Suppressor macrophage (primary cell): ENCODE results near the gene RABL6.

Source experiments
- DNase-seq, 4 experiments: peaks; one replicate each; pipeline ENCODE4 v3.0.0-alpha.2; 2020 to 2022

Gene RABL6

DNA sequence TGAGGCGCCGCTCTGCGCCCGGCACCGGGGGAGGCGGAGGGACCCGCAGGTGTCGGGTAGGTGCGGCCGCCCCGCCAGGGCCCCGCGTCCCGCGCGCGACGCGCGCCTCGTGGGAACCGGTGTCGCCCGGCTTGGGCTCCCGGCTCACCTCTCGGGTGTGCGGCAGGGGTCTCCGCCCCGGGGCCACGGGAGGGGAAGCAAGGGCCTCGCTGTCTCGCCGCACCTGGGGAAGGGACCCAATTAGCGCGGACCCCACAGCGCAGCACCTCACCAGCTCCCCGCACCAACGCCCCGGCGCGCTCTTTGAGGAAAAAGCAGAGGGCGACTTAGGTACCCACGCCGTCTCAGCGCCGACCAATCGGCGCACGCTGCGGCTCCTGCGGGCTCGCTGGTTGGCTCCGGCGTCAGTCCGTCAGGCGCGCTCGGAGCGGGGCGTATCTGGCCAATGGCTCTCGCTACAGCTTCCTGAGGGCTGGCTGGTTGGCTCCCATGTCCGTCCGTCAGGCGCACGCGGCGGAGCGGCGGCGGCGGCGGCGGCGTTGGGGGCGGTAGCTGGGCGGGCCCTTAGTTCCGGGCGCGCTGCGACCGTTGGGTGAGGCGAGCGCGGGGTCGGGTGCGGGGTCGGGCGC lies 78.3 kb downstream of the RABL6 start, which contains the start of gene TRAF2:
TSS of gene TRAF2 (plus strand) at position 567 of the 629 bp plus-strand sequence. CDS start 12,225 bp downstream, outside the sequence.
- DNase-seq: peak; percentile 99 to 100 (median 100)

DNA sequence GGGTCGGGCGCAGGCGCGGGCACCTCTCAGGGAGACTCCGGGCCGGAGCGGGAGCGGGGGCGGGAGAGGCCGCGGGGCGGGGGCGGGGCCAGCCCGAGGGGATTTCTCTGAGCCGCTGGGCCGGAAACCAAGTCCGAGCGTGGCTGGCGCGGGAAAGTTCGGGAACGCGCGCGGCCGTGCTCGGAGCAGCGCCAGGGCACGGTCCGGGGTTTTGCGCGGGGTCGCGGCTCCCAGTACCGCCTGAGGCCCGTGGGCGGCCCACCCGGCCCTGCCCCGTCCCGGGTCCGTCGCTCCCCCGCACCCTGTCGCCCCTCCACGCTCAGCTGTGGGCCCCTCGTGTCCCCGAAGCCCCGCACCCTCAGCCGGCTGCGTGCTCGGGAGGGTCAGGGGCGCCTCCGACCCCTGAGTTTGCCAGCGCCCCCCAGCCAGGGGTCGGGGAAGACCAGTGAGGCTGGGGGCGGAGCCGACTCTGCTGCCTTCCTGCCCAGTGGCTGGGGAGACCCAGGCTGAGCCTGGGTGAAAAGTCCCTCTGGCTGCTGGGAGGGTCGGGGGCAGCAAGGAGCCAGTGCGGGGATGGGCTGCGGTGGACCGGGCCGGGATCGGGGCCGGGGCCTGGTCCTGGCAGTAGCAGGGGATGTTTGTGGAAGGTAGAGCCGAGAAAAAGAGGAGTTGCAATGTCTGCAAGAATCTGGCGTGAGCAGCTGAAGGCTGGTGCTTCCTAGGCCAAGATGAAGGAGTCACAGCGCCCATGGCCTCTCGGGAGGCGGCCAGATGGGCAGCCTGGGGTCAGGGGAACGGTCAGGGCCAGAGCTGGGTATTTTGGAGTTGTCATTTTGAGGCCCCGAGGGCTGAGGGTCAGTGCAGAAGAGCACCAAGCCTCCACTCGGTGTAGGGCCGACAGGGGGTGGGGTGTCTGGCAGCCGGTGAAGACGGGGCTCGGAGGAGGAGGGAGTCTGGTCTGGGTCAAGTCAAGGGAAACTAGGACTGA lies 79.2 kb downstream of the RABL6 start:
- peak in 3 of 4 experiments; percentile 23 to 39 (median 24) for DNase-seq

DNA sequence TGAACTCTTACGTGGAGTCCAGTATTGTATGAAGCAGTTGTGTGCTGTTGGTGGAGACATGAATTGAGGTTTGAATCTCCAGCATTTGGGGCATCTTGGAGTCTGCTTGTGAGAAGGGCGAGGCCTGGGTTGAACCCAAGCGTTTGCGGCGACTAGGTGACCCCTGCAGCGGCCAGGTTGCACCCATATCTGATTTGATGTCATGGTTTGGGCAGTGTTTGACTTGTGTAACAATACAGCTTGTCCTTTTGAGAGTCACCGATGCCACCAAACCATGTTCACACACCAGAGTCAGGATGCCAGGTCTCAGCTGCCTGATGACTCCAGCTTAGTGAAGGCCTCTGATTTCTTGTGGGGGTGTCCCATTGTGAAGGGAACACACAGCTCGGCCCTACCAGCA lies 80.7 kb downstream of the RABL6 start:
- no peak for DNase-seq

DNA sequence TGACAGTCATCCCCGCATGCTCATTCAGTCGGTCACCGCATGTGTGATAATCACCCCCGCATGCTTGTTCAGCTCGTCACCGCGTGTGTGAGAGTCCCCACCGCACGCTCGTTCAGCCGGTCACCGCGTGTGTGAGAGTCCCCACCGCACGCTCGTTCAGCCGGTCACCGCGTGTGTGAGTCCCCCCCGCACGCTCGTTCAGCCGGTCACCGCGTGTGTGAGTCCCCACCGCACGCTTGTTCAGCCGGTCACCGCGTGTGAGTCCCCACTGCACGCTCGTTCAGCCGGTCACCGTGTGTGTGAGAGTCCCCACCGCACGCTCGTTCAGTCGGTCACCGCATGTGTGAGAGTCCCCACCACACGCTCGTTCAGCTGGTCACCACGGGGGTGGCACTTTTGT lies 82.1 kb downstream of the RABL6 start:
- DNase-seq: no peak

DNA sequence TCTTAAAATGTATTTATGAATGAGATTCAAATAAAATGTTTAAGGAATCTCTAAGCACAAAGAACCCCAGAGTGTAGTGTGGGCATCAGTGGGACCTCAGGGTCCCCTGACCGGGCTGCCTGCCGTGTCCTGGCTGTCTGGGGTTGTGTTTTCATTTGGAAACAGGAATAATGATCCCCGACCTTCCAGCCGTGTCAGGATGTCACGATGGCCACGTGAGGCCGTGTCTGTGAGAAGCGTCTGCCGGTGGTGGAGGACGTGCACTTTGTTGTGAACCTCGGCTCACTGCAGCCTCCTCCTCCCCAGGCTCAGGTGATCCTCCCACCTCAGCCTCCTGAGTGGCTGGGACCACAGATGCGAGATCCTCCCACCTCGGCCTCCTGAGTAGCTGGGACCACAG lies 82.9 kb downstream of the RABL6 start:
- no peak for DNase-seq
